A549 (cell line): ENCODE results near the gene DDX1. TPM values are rescaled to one million over a fixed set of nuclear protein-coding genes. Genes with fewer than 3 reads are reported as not detected.

ENCODE experiments used
- ATAC-seq, 2 experiments: fragments of 200-7000 bp in 1 of 2; fragments of >200 bp in 1 of 2; cut with Nextera tagmentation in 1 of 2; cut with Tn5 transposase in 1 of 2; 3 replicates each; pipeline versions ENCODE4 v1.8.0 to v1.9.1; 2018 to 2020; ENCODE audit warnings: mild to moderate bottlenecking in 1 of 2, moderate library complexity in 1 of 2
- CTCF ChIA-PET: fragments of 300-600 bp; sonication (Branson Sonifier 250); formaldehyde crosslinking; extraction: SDS; loops from one replicate; lab custom pipeline; 2021; ENCODE audit warnings: antibody characterized with exemption, inconsistent platforms; lab: Yijun Ruan, JAX
- POLR2A ChIA-PET: fragments of 350-600 bp; formaldehyde crosslinking; extraction: SDS; loops from one replicate; lab custom pipeline; 2021; ENCODE audit warnings: antibody characterized with exemption, inconsistent platforms; lab: Yijun Ruan, JAX
- DNase-seq, 2 experiments: peaks; one replicate each; pipeline versions ENCODE4 v3.0.0 to v3.0.0-alpha.2; 2011 to 2016; ENCODE audit warnings: low read depth in 1 of 2, low spot score in 1 of 2
- FAIRE-seq: peaks from 2 replicates; lab custom pipeline; 2011; peaks lifted over from hg19 to GRCh38; lab: Jason Lieb, UNC
- H3K27ac ChIP-seq, 2 experiments: fragments of >200 bp; sonication (Bioruptor Twin); formaldehyde crosslinking; 3 replicates each; pipeline ENCODE4 v1.5.1; 2016 to 2017
- H3K4me1 ChIP-seq: fragments of >200 bp; sonication (Bioruptor Twin); formaldehyde crosslinking; 3 replicates; pipeline ENCODE4 v1.6.1; 2016
- H3K4me2 ChIP-seq: fragments of >200 bp; sonication (Bioruptor Twin); formaldehyde crosslinking; 3 replicates; pipeline ENCODE4 v1.6.1; 2016
- H3K4me3 ChIP-seq: fragments of >200 bp; sonication (Bioruptor Twin); formaldehyde crosslinking; 3 replicates; pipeline ENCODE4 v1.5.1; 2016
- H3K9me3 ChIP-seq: fragments of >200 bp; sonication (Bioruptor Twin); formaldehyde crosslinking; 3 replicates; pipeline ENCODE4 v1.6.1; 2016
- CBX2 ChIP-seq: fragments of 200-600 bp; sonication (generic); IDR thresholded peaks from 2 replicates; pipeline ENCODE4 v1.6.1; 2016; ENCODE audit warnings: low read depth, mild to moderate bottlenecking, borderline replicate concordance
- CTCF ChIP-seq: fragments of >200 bp; sonication (Bioruptor Twin); formaldehyde crosslinking; IDR thresholded peaks from 3 replicates; pipeline ENCODE4 v1.5.1; 2016
- EHF ChIP-seq: fragments of 250-450 bp; sonication (Bioruptor Pico); IDR thresholded peaks from 2 replicates; pipeline ENCODE4 v1.5.0; 2020; ENCODE audit warnings: mild to moderate bottlenecking
- ELK1 ChIP-seq: fragments of 150-350 bp; IDR thresholded peaks from 2 replicates; pipeline ENCODE4 v1.6.1; 2014; ENCODE audit warnings: low read depth, mild to moderate bottlenecking, low read length
- ESRRA ChIP-seq: fragments of 150-350 bp; IDR thresholded peaks from 2 replicates; pipeline ENCODE4 v1.6.1; 2014; ENCODE audit warnings: mild to moderate bottlenecking, low read length, borderline replicate concordance
- FOSB ChIP-seq: fragments of 250-450 bp; sonication (Bioruptor Pico); IDR thresholded peaks from 2 replicates; pipeline ENCODE4 v1.5.0; 2020; ENCODE audit warnings: mild to moderate bottlenecking, moderate library complexity
- GATA3 ChIP-seq: IDR thresholded peaks from 2 replicates; pipeline ENCODE4 v1.6.1; 2012; ENCODE audit warnings: borderline replicate concordance
- HDAC2 ChIP-seq: fragments of 200-600 bp; sonication (generic); IDR thresholded peaks from 2 replicates; pipeline ENCODE4 v1.6.1; 2016
- HES2 ChIP-seq: fragments of >200 bp; sonication (Bioruptor Twin); formaldehyde crosslinking; IDR thresholded peaks from 2 replicates; pipeline ENCODE4 v1.6.1; 2016
- HEYL ChIP-seq: fragments of 250-450 bp; sonication (Bioruptor Pico); IDR thresholded peaks from 2 replicates; pipeline ENCODE4 v1.8.0; 2021; ENCODE audit warnings: mild to moderate bottlenecking, moderate library complexity
- HOXB13 ChIP-seq: fragments of 250-450 bp; sonication (Bioruptor Pico); IDR thresholded peaks from 2 replicates; pipeline ENCODE4 v1.5.0; 2020; ENCODE audit warnings: low read depth, mild to moderate bottlenecking, moderate library complexity
- JUN ChIP-seq, 2 experiments: fragments of >200 bp; sonication (Bioruptor Twin); formaldehyde crosslinking; IDR thresholded peaks; 2 replicates in 1 of 2; 3 replicates in 1 of 2; pipeline ENCODE4 v1.6.1; 2016 to 2017
- KDM1A ChIP-seq: fragments of 200-600 bp; sonication (generic); IDR thresholded peaks from 2 replicates; pipeline ENCODE4 v1.6.1; 2016; ENCODE audit warnings: low read depth, mild to moderate bottlenecking
- MAFK ChIP-seq: fragments of 450-650 bp; IDR thresholded peaks from 2 replicates; pipeline ENCODE4 v1.6.1; 2014; ENCODE audit not compliant: partially characterized antibody
- MAZ ChIP-seq: fragments of 150-350 bp; IDR thresholded peaks from 2 replicates; pipeline ENCODE4 v1.6.1; 2014; ENCODE audit warnings: antibody characterized with exemption, low read depth, low read length, borderline replicate concordance
- NFE2L2 ChIP-seq: fragments of 150-350 bp; conservative IDR thresholded peaks from 2 replicates; pipeline ENCODE4 v1.6.1; 2014; ENCODE audit warnings: low read length
- NR3C1 ChIP-seq: fragments of >200 bp; sonication (Bioruptor Twin); formaldehyde crosslinking; IDR thresholded peaks from 3 replicates; pipeline ENCODE4 v1.6.1; 2017
- PBX3 ChIP-seq: IDR thresholded peaks from 2 replicates; pipeline ENCODE4 v1.6.1; 2012
- PHF8 ChIP-seq: fragments of 200-600 bp; sonication (generic); IDR thresholded peaks from 2 replicates; pipeline ENCODE4 v1.6.1; 2016; ENCODE audit warnings: low read depth, mild to moderate bottlenecking, antibody characterized with exemption, moderate library complexity, borderline replicate concordance
- POLR2A ChIP-seq: IDR thresholded peaks from 2 replicates; pipeline ENCODE4 v1.6.1; 2012; ENCODE audit warnings: mild to moderate bottlenecking, low read length
- POLR2AphosphoS2 ChIP-seq: conservative IDR thresholded peaks from 2 replicates; pipeline ENCODE4 v1.6.1; 2012; ENCODE audit warnings: low read length, improper control_type of control experiment, inconsistent platforms
- RAD21 ChIP-seq, 2 experiments: fragments of >200 bp in 1 of 2; sonication (Bioruptor Twin) in 1 of 2; formaldehyde crosslinking in 1 of 2; IDR thresholded peaks in 1 of 2; conservative IDR thresholded peaks in 1 of 2; 2 replicates in 1 of 2; 3 replicates in 1 of 2; pipeline ENCODE4 v1.6.1; 2012 to 2018; ENCODE audit warnings: inconsistent platforms in 1 of 2
- REST ChIP-seq: fragments of 200-600 bp; sonication (generic); IDR thresholded peaks from 2 replicates; pipeline ENCODE4 v1.6.1; 2016; ENCODE audit warnings: antibody characterized with exemption, mild to moderate bottlenecking, moderate library complexity
- RFX5 ChIP-seq: fragments of 450-650 bp; IDR thresholded peaks from 2 replicates; pipeline ENCODE4 v1.7.1; 2014; ENCODE audit warnings: antibody characterized with exemption, mild to moderate bottlenecking, moderate library complexity
- SREBF2 ChIP-seq: fragments of 450-650 bp; IDR thresholded peaks from 2 replicates; pipeline ENCODE4 v1.6.1; 2014; ENCODE audit warnings: mild to moderate bottlenecking, moderate library complexity
- USF2 ChIP-seq: fragments of 450-650 bp; IDR thresholded peaks from 2 replicates; pipeline ENCODE4 v1.6.1; 2014; ENCODE audit warnings: antibody characterized with exemption
- ZC3H11A ChIP-seq: fragments of 450-650 bp; IDR thresholded peaks from 2 replicates; pipeline ENCODE4 v1.6.1; 2014; ENCODE audit warnings: antibody characterized with exemption, mild to moderate bottlenecking
- WGBS: methylation state at CpG from one replicate; pipeline ENCODE4 v1.1.6; 2017; ENCODE audit errors: missing lambda C conversion rate; 5-methylcytosine and 5-hydroxymethylcytosine counted together
- polyA plus RNA-seq, 4 experiments: library from polyadenylated mRNA; depleted of rRNA in 3 of 4; stranded (reverse); fragments of >200 nt; fragmentation: RNase III in 1 of 4; extraction: RNeasy Plus Mini Kit Qiagen cat#74134 plus additional on column Dnase treatment in 1 of 4; gene quantifications; 2 replicates in 3 of 4; 3 replicates in 1 of 4; pipeline ENCODE4 v1.2.3, GENCODE V29; 2011 to 2017

DDX1 gene
- polyA plus RNA-seq, 2 of the 4 experiments (the other 2 are of a cell fraction), result 157 to 214 TPM

GRCh38 chr2:15613736-15614429 lies 22.2 kb downstream of the DDX1 start:
- 93% methylated on average over 10 of the region's 10 CpGs for WGBS
- ChIA-PET POLR2A (no interaction called here), CTCF (interaction anchor here (0.6 kb wide), 2 partner anchors 181 to 309 kb away, joined by 3 to 4 read pairs; no protein-coding TSS in a partner anchor)
- Histone ChIP-seq H3K9me3 (no peaks in the 10 kb centered on the region), H3K4me2 (no peak overlapping the region), H3K4me3 (no peak overlapping the region), H3K4me1 (no peaks in the 10 kb centered on the region), H3K27ac (no peak overlapping the region)
- FAIRE-seq (no peak), DNase-seq (no peak), ATAC-seq (no peak)
- TF ChIP-seq POLR2A, result no peak
- no peak for TF ChIP-seq EHF (CRISPR knock-in tag)
- TF ChIP-seq PBX3, result no peak
- TF ChIP-seq PHF8, result no peak
- no peak for TF ChIP-seq CTCF
- no peak for TF ChIP-seq GATA3
- no peak for TF ChIP-seq KDM1A
- no peak for TF ChIP-seq CBX2
- no peak for TF ChIP-seq REST
- no peak for TF ChIP-seq HDAC2
- TF ChIP-seq JUN (IDR thresholded peaks at IDR 0.05), result no peak
- TF ChIP-seq USF2, result no peak
- TF ChIP-seq HOXB13 (CRISPR knock-in tag), result no peak
- TF ChIP-seq ZC3H11A, result no peak

GRCh38 chr2:15614545-15615300 lies 23.1 kb downstream of the DDX1 start:
- CTCF ChIA-PET, result no interaction called here
- no peak for FAIRE-seq
- no peak for DNase-seq
- POLR2A ChIA-PET, result no interaction called here
- Histone ChIP-seq H3K4me2 (no peak overlapping the region), H3K27ac (no peak overlapping the region), H3K9me3 (no peaks in the 10 kb centered on the region), H3K4me1 (no peaks in the 10 kb centered on the region), H3K4me3 (no peak overlapping the region)
- 92% methylated on average over 6 of the region's 6 CpGs for WGBS
- no peak for ATAC-seq
- TF ChIP-seq FOSB (CRISPR knock-in tag) (no peak), HES2 (no peak), ELK1 (no peak), MAZ (no peak), NR3C1 (no peak), ESRRA (no peak), USF2 (no peak), HEYL (CRISPR knock-in tag) (no peak), POLR2AphosphoS2 (no peak), RAD21 (conservative IDR thresholded peaks at IDR 0.05 in 1 of 2, IDR thresholded peaks at IDR 0.05 in 1 of 2) (no peak), EHF (CRISPR knock-in tag) (no peak), MAFK (no peak), NFE2L2 (no peak), SREBF2 (no peak), HOXB13 (CRISPR knock-in tag) (no peak), RFX5 (no peak)
